T-helper 1 cell treated with Interleukin-12 subunit alpha and Interleukin-12 subunit beta and Interleukin-4 antibody, amounts not matched to agents 30 ng/mL and 1 ng/mL, for 36 hours (primary cell): ENCODE data around the gene ACACA. TPM values are rescaled to one million over a fixed set of nuclear protein-coding genes. Genes with fewer than 3 reads are reported as not detected.

Source experiments
- intact Hi-C: fragments of 100-400 bp; cut with micrococcal nuclease; formaldehyde crosslinking; loops from one replicate; pipeline ENCODE4 v1.15.1; 2024
- total RNA-seq: library from RNA; stranded (reverse); gene quantifications from 2 replicates; pipeline ENCODE4 v1.2.3, GENCODE V29; 2022

The ACACA gene
- total RNA-seq, 1 donor from 2014 or later: 53.4 TPM

- intact Hi-C loops: no loop called here
These were observed 7.3 kb downstream of the ACACA start for GRCh38 chr17:37399265-37399803.

- intact Hi-C loops: no loop called here
These were observed 13.3 kb downstream of the ACACA start for GRCh38 chr17:37393352-37393751.

GRCh38 chr17:37392024-37392590 lies 14.5 kb downstream of the ACACA start:
- intact Hi-C loops: no loop called here

GRCh38 chr17:37391146-37391545 lies 15.5 kb downstream of the ACACA start:
- intact Hi-C loops: no loop called here

- intact Hi-C loops: no loop called here
These were observed 17.5 kb downstream of the ACACA start for GRCh38 chr17:37389160-37389559.

- intact Hi-C loops: no loop called here
These were observed 18.4 kb downstream of the ACACA start for GRCh38 chr17:37388266-37388665.

GRCh38 chr17:37386462-37386861 lies 20.2 kb downstream of the ACACA start:
- intact Hi-C loops: no loop called here

- intact Hi-C loops: no loop called here
These were observed 21.1 kb downstream of the ACACA start for GRCh38 chr17:37385474-37385990.

GRCh38 chr17:37384560-37385149 lies 22.0 kb downstream of the ACACA start:
- intact Hi-C loops: no loop called here

GRCh38 chr17:37382056-37382455 lies 24.6 kb downstream of the ACACA start:
- intact Hi-C loops: no loop called here

GRCh38 chr17:37375706-37376105 lies 30.9 kb downstream of the ACACA start, which contains the start of gene C17orf78:
Gene C17orf78 (plus strand): TSS chr17:37375985. CDS start chr17:37376093, 108 bp downstream.
- intact Hi-C loops: no loop called here

- intact Hi-C loops: loop anchor here (1.0 to 2.0 kb wide), 7 partner anchors 14 to 770 kb away; no protein-coding TSS in a partner anchor
These were observed 33.0 kb downstream of the ACACA start for GRCh38 chr17:37373530-37374159.

GRCh38 chr17:37368577-37368976 lies 38.1 kb downstream of the ACACA start:
- intact Hi-C loops: no loop called here

GRCh38 chr17:37365589-37365988 lies 41.0 kb downstream of the ACACA start:
- intact Hi-C loops: no loop called here

- intact Hi-C loops: no loop called here
These were observed 45.1 kb downstream of the ACACA start for GRCh38 chr17:37361543-37361942.

- intact Hi-C loops: no loop called here
These were observed 46.0 kb downstream of the ACACA start for GRCh38 chr17:37360632-37361031.

GRCh38 chr17:37359682-37360188 lies 46.9 kb downstream of the ACACA start:
- intact Hi-C loops: loop anchor here (1.0 to 5.0 kb wide), 8 partner anchors 14 to 757 kb away; partner anchors contain the start of genes AATF, DUSP14 and MRM1

- intact Hi-C loops: loop anchor here (1.0 to 5.0 kb wide), 8 partner anchors 14 to 757 kb away; partner anchors contain the start of genes AATF, DUSP14 and MRM1
These were observed 47.6 kb downstream of the ACACA start for GRCh38 chr17:37358830-37359681.

GRCh38 chr17:37358098-37358829 lies 48.4 kb downstream of the ACACA start:
- intact Hi-C loops: loop anchor here (2.0 to 5.0 kb wide), 4 partner anchors 13 to 756 kb away; partner anchors contain the start of genes AATF and MRM1
